Measurements from ENCODE around the gene TRIM52. TPM values are rescaled to one million over a fixed set of nuclear protein-coding genes. Genes with fewer than 3 reads are reported as not detected.

TRIM52 gene
- total RNA-seq, 1 donor from 2014 or later, result 9.4 TPM

DNA sequence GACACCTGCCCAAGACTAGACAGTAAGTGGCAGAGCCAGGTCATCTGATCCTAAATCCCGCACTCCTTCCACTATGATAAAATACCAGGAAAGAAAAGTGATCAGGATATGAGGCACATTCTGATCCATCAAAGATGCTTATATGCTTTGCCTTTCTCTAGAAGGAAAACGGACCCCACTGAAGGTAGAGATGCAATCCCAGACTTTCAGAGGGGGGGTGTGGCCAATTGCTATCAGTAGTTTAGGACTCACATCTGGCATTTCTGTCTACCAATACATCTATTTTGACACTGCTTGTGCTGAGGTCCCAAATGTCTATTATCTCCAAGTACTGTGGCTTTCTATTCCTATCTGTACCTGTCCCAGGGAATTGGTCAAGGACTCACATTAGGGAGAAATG is 1.7 kb downstream of the TRIM52 start:
- H2AFZ ChIP-seq (replicated peaks), result no peak overlapping the region
- Mint-ChIP-seq H3K27ac (no peak overlapping the region), H3K27me3 (ENCODE audit: insufficient read depth, low read depth) (peaks cover 3% of the 10 kb centered on the region), H3K4me3 (peak overlapping the region; percentile 99), H3K4me1 (peaks cover 32% of the 10 kb centered on the region), H3K36me3 (peaks cover 18% of the 10 kb centered on the region), H3K9me3 (no peaks in the 10 kb centered on the region)
- peak overlapping the region; percentile 100 for H3K4me2 ChIP-seq
- no peaks in the 10 kb centered on the region for H3K27me3 ChIP-seq
- peaks cover 87% of the 10 kb centered on the region for H3K79me2 ChIP-seq (ENCODE audit: low read depth)
- H3K4me1 ChIP-seq, result peaks cover 15% of the 10 kb centered on the region
- H3F3A ChIP-seq (ENCODE audit: low read depth), result peaks cover 54% of the 10 kb centered on the region
- H3K36me3 ChIP-seq, result peaks cover 10% of the 10 kb centered on the region
- peaks cover 72% of the 10 kb centered on the region for H4K20me1 ChIP-seq (ENCODE audit: low read depth)
- peak overlapping the region; percentile 100 for H3K4me3 ChIP-seq
- TF ChIP-seq, protein P1, sequence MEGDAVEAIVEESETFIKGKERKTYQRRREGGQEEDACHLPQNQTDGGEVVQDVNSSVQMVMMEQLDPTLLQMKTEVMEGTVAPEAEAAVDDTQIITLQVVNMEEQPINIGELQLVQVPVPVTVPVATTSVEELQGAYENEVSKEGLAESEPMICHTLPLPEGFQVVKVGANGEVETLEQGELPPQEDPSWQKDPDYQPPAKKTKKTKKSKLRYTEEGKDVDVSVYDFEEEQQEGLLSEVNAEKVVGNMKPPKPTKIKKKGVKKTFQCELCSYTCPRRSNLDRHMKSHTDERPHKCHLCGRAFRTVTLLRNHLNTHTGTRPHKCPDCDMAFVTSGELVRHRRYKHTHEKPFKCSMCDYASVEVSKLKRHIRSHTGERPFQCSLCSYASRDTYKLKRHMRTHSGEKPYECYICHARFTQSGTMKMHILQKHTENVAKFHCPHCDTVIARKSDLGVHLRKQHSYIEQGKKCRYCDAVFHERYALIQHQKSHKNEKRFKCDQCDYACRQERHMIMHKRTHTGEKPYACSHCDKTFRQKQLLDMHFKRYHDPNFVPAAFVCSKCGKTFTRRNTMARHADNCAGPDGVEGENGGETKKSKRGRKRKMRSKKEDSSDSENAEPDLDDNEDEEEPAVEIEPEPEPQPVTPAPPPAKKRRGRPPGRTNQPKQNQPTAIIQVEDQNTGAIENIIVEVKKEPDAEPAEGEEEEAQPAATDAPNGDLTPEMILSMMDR (IDR thresholded peaks at IDR 0.05), result no peak
- TF ChIP-seq EZH2phosphoT487 (IDR thresholded peaks at IDR 0.05) (no peak), EZH2 (IDR thresholded peaks at IDR 0.05) (no peak)
- no peak for DNase-seq (ENCODE audit: low spot score)
- no peaks in the 10 kb centered on the region for H3K9me3 ChIP-seq (ENCODE audit: low read depth)
- H3K9ac ChIP-seq, result peak overlapping the region; percentile 89
- H3K27ac ChIP-seq, result no peak overlapping the region

DNA sequence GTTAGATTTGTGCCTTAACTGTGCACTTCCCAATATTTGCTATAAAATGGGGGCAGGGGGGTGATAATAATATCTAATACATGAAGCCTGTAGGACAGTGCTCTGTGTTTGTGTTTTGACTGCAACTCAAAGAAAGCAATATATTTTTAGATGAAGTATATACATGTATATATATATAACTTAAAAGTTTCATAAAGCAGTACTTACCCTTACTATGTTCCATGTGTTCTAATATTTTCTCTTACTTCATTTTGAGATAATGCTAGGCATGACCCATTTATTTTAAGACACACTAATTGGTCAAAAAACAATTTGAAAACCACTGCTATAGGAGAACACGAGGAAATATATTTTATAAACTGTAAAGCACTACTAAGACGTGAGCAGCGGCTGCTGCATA is 2.4 kb downstream of the TRIM52 start:
- Mint-ChIP-seq H3K27me3 (ENCODE audit: insufficient read depth, low read depth) (peaks cover 3% of the 10 kb centered on the region), H3K9me3 (no peaks in the 10 kb centered on the region), H3K36me3 (peaks cover 17% of the 10 kb centered on the region), H3K4me3 (peak overlapping the region; percentile 99), H3K4me1 (peaks cover 28% of the 10 kb centered on the region), H3K27ac (no peak overlapping the region)
- Histone ChIP-seq H3K9me3 (ENCODE audit: low read depth) (no peaks in the 10 kb centered on the region), H3K36me3 (peaks cover 10% of the 10 kb centered on the region), H2AFZ (replicated peaks) (no peak overlapping the region), H3K4me2 (peak overlapping the region; percentile 100), H3F3A (ENCODE audit: low read depth) (peaks cover 54% of the 10 kb centered on the region), H3K9ac (no peak overlapping the region), H3K79me2 (ENCODE audit: low read depth) (peaks cover 91% of the 10 kb centered on the region), H3K27me3 (no peaks in the 10 kb centered on the region), H4K20me1 (ENCODE audit: low read depth) (peaks cover 80% of the 10 kb centered on the region), H3K27ac (no peak overlapping the region), H3K4me3 (peak overlapping the region; percentile 100), H3K4me1 (peaks cover 15% of the 10 kb centered on the region)
- no peak for DNase-seq (ENCODE audit: low spot score)
- TF ChIP-seq EZH2 (IDR thresholded peaks at IDR 0.05), result no peak
- no peak for TF ChIP-seq EZH2phosphoT487 (IDR thresholded peaks at IDR 0.05)

DNA sequence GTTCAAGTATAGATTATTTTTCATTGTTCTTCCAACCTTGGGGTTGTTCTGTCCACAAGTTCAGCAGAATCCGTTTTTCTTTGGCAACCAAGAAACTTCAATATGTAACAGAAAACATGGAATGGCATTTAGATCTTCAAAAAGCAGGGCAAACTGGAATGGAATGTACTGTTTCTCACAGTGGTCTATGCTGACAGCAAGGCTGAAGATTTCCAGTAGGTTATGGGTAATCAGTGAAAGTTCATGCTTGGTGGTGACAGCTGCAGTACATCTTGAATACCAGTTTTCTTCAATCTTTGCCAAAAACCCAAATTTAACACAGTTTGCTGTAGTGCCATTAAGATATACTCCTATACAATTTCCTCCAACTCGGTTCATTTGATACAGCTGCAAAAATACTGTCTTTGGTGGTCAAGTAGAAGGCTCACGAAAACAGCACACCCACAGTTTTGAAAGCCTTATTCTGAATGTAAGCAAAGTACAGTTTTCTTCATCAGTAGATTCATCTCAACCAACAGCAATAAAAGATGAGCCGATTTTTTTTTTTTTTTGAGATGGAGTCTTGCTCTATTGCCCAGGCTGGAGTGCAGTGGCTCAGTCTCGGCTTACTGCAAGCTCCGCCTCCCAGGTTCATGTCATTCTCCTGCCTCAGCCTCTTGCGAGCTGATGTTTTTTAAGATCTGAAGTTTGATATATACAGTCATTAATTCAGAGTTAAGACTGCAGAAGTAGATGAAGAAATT is 4.9 kb downstream of the TRIM52 start:
- Histone ChIP-seq H3K9me3 (ENCODE audit: low read depth) (no peaks in the 10 kb centered on the region), H3K4me2 (no peak overlapping the region), H3K4me3 (no peak overlapping the region), H3K4me1 (peaks cover 15% of the 10 kb centered on the region), H3K27me3 (no peaks in the 10 kb centered on the region), H4K20me1 (ENCODE audit: low read depth) (peaks cover 96% of the 10 kb centered on the region), H3F3A (ENCODE audit: low read depth) (peaks cover 46% of the 10 kb centered on the region), H2AFZ (replicated peaks) (no peak overlapping the region), H3K36me3 (peaks cover 10% of the 10 kb centered on the region), H3K79me2 (ENCODE audit: low read depth) (peaks cover 93% of the 10 kb centered on the region), H3K27ac (no peak overlapping the region), H3K9ac (no peak overlapping the region)
- H3K27ac Mint-ChIP-seq, result no peak overlapping the region
- DNase-seq (ENCODE audit: low spot score), result no peak
- peaks cover 22% of the 10 kb centered on the region for H3K36me3 Mint-ChIP-seq
- peaks cover 33% of the 10 kb centered on the region for H3K4me1 Mint-ChIP-seq
- no peak overlapping the region for H3K4me3 Mint-ChIP-seq
- H3K9me3 Mint-ChIP-seq, result no peaks in the 10 kb centered on the region
- peaks cover 3% of the 10 kb centered on the region for H3K27me3 Mint-ChIP-seq (ENCODE audit: insufficient read depth, low read depth)
- no peak for TF ChIP-seq EZH2 (IDR thresholded peaks at IDR 0.05)
- TF ChIP-seq, protein P1 (IDR thresholded peaks at IDR 0.05), result no peak
- TF ChIP-seq EZH2phosphoT487 (IDR thresholded peaks at IDR 0.05), result no peak

DNA sequence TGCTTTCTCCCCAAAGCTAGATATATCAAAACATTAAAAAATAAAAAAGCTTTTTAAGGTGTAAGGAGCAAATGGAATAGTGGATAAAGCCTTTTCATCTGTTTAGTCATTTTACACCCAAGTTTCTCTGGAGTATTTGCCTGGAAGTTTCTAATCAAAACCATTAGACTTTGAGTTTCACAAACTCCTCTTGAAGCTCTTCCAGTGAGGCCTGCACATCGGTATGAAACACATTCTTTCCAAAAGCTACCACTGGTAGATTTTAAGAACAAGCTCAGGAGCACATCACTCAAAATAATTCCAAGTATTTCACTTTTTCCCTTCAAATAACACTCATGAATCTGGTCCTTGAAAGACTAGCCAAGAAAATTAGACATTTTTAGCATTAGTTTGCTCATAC is 5.7 kb downstream of the TRIM52 start:
- H2AFZ ChIP-seq (replicated peaks), result no peak overlapping the region
- H3F3A ChIP-seq (ENCODE audit: low read depth), result peaks cover 40% of the 10 kb centered on the region
- Mint-ChIP-seq H3K36me3 (peaks cover 22% of the 10 kb centered on the region), H3K9me3 (no peaks in the 10 kb centered on the region), H3K4me3 (no peak overlapping the region), H3K4me1 (peaks cover 27% of the 10 kb centered on the region), H3K27me3 (ENCODE audit: insufficient read depth, low read depth) (no peaks in the 10 kb centered on the region), H3K27ac (no peak overlapping the region)
- no peak overlapping the region for H3K27ac ChIP-seq
- H3K4me2 ChIP-seq, result no peak overlapping the region
- H3K9me3 ChIP-seq (ENCODE audit: low read depth), result no peaks in the 10 kb centered on the region
- no peak for DNase-seq (ENCODE audit: low spot score)
- TF ChIP-seq EZH2phosphoT487 (IDR thresholded peaks at IDR 0.05) (no peak), EZH2 (IDR thresholded peaks at IDR 0.05) (no peak)
- TF ChIP-seq, protein P1 (IDR thresholded peaks at IDR 0.05), result no peak
- no peak overlapping the region for H3K9ac ChIP-seq
- peaks cover 99% of the 10 kb centered on the region for H4K20me1 ChIP-seq (ENCODE audit: low read depth)
- H3K36me3 ChIP-seq, result peaks cover 10% of the 10 kb centered on the region
- no peak overlapping the region for H3K4me3 ChIP-seq
- no peaks in the 10 kb centered on the region for H3K27me3 ChIP-seq
- peaks cover 15% of the 10 kb centered on the region for H3K4me1 ChIP-seq
- H3K79me2 ChIP-seq (ENCODE audit: low read depth), result peaks cover 100% of the 10 kb centered on the region

Data from neural progenitor cell (in vitro differentiated cells).